Neural crest cell (in vitro differentiated cells): ENCODE measurements around the gene LARP1B. TPM values are rescaled to one million over a fixed set of nuclear protein-coding genes. Genes with fewer than 3 reads are reported as not detected.

Source experiments
- DNase-seq: peaks from one replicate; pipeline ENCODE4 v3.0.0; 2021; ENCODE audit warnings: low read depth, mixed read lengths, low spot score
- H3K27ac Mint-ChIP-seq: one replicate; pipeline ENCODE4 v1.8.0; 2021; ENCODE audit warnings: mild to moderate bottlenecking, mixed read lengths; ENCODE audit not compliant: unreplicated experiment
- H3K27me3 Mint-ChIP-seq: 2 replicates; pipeline ENCODE4 v1.8.0; 2021; ENCODE audit warnings: low read depth, mild to moderate bottlenecking, mixed read lengths
- H3K36me3 Mint-ChIP-seq: 2 replicates; pipeline ENCODE4 v1.8.0; 2021; ENCODE audit warnings: low read depth, mild to moderate bottlenecking, mixed read lengths
- H3K4me1 Mint-ChIP-seq: 2 replicates; pipeline ENCODE4 v1.8.0; 2021; ENCODE audit warnings: mixed read lengths
- H3K4me3 Mint-ChIP-seq: one replicate; pipeline ENCODE4 v1.8.0; 2021; ENCODE audit warnings: mild to moderate bottlenecking, mixed read lengths
- H3K9me3 Mint-ChIP-seq: 2 replicates; pipeline ENCODE4 v1.8.0; 2021; ENCODE audit warnings: mixed read lengths
- CTCF ChIP-seq: fragments of 200-600 bp; sonication (generic); conservative IDR thresholded peaks from 2 replicates; pipeline ENCODE4 v1.5.0; 2021; ENCODE audit warnings: antibody characterized with exemption, mild to moderate bottlenecking
- total RNA-seq: library from RNA; stranded (reverse); gene quantifications from 2 replicates; pipeline ENCODE4 v1.2.1, GENCODE V29; 2021

LARP1B gene
- total RNA-seq, 1 donor from 2014 or later = 15.6 TPM

GRCh38 chr4:128162434-128162833 is 101.3 kb downstream of the LARP1B start:
- TF ChIP-seq CTCF = no peak
- H3K36me3 Mint-ChIP-seq = peaks cover 8% of the 10 kb centered on the region
- no peaks in the 10 kb centered on the region for H3K4me1 Mint-ChIP-seq
- no peak overlapping the region for H3K4me3 Mint-ChIP-seq
- no peaks in the 10 kb centered on the region for H3K27me3 Mint-ChIP-seq
- DNase-seq = no peak
- H3K9me3 Mint-ChIP-seq = peaks cover 4% of the 10 kb centered on the region
- no peak overlapping the region for H3K27ac Mint-ChIP-seq

GRCh38 chr4:128163177-128164117 is 102.3 kb downstream of the LARP1B start:
- no peak for TF ChIP-seq CTCF
- no peak for DNase-seq
- no peak overlapping the region for H3K27ac Mint-ChIP-seq
- H3K4me3 Mint-ChIP-seq = no peak overlapping the region
- H3K9me3 Mint-ChIP-seq = peaks cover 3% of the 10 kb centered on the region
- no peaks in the 10 kb centered on the region for H3K4me1 Mint-ChIP-seq
- H3K36me3 Mint-ChIP-seq = peaks cover 5% of the 10 kb centered on the region
- H3K27me3 Mint-ChIP-seq = no peaks in the 10 kb centered on the region

GRCh38 chr4:128166982-128167381 is 105.9 kb downstream of the LARP1B start:
- Mint-ChIP-seq H3K4me3 (no peak overlapping the region), H3K27ac (no peak overlapping the region), H3K27me3 (no peaks in the 10 kb centered on the region), H3K9me3 (peaks cover 3% of the 10 kb centered on the region), H3K36me3 (no peaks in the 10 kb centered on the region), H3K4me1 (no peaks in the 10 kb centered on the region)
- DNase-seq = no peak
- TF ChIP-seq CTCF = no peak

GRCh38 chr4:128168701-128169100 is 107.6 kb downstream of the LARP1B start:
- H3K4me1 Mint-ChIP-seq = no peaks in the 10 kb centered on the region
- no peak overlapping the region for H3K27ac Mint-ChIP-seq
- DNase-seq = no peak
- peaks cover 3% of the 10 kb centered on the region for H3K9me3 Mint-ChIP-seq
- no peak for TF ChIP-seq CTCF
- no peaks in the 10 kb centered on the region for H3K36me3 Mint-ChIP-seq
- H3K4me3 Mint-ChIP-seq = no peak overlapping the region
- no peaks in the 10 kb centered on the region for H3K27me3 Mint-ChIP-seq

GRCh38 chr4:128169245-128169644 is 108.1 kb downstream of the LARP1B start:
- Mint-ChIP-seq H3K36me3 (no peaks in the 10 kb centered on the region), H3K4me3 (no peak overlapping the region), H3K27me3 (no peaks in the 10 kb centered on the region), H3K9me3 (peaks cover 3% of the 10 kb centered on the region), H3K27ac (no peak overlapping the region), H3K4me1 (no peaks in the 10 kb centered on the region)
- no peak for TF ChIP-seq CTCF
- DNase-seq = no peak
